Measurements from ENCODE around the gene SAMD4A.

SAMD4A gene

GRCh38 chr14:54776361-54777001 is 209.6 kb downstream of the SAMD4A start:
- DNase-seq (ENCODE audit: low read depth in 1 of 2, low spot score in 1 of 2): peak; percentile 18 to 88
- no peak overlapping the region for H3K27ac ChIP-seq (replicated peaks)
- H3K27me3 ChIP-seq (ENCODE audit: insufficient read depth, poor library complexity, severe bottlenecking): no peaks in the 10 kb centered on the region
- TF ChIP-seq SPI1 (IDR thresholded peaks at IDR 0.05; ENCODE audit: borderline replicate concordance, low read depth) (peak; percentile 59; the same call in 1 of the 2 replicates), CTCF (IDR thresholded peaks at IDR 0.05; ENCODE audit: insufficient read depth, low read length) (no peak)
- H3K4me3 ChIP-seq (replicated peaks; ENCODE audit: insufficient read depth, low read length): no peak overlapping the region

- Histone ChIP-seq H3K4me3 (replicated peaks; ENCODE audit: insufficient read depth, low read length) (no peak overlapping the region), H3K27me3 (ENCODE audit: insufficient read depth, poor library complexity, severe bottlenecking) (no peaks in the 10 kb centered on the region), H3K27ac (replicated peaks) (no peak overlapping the region)
- no peak for DNase-seq (ENCODE audit: low read depth in 1 of 2, low spot score in 1 of 2)
- TF ChIP-seq, protein P1, sequence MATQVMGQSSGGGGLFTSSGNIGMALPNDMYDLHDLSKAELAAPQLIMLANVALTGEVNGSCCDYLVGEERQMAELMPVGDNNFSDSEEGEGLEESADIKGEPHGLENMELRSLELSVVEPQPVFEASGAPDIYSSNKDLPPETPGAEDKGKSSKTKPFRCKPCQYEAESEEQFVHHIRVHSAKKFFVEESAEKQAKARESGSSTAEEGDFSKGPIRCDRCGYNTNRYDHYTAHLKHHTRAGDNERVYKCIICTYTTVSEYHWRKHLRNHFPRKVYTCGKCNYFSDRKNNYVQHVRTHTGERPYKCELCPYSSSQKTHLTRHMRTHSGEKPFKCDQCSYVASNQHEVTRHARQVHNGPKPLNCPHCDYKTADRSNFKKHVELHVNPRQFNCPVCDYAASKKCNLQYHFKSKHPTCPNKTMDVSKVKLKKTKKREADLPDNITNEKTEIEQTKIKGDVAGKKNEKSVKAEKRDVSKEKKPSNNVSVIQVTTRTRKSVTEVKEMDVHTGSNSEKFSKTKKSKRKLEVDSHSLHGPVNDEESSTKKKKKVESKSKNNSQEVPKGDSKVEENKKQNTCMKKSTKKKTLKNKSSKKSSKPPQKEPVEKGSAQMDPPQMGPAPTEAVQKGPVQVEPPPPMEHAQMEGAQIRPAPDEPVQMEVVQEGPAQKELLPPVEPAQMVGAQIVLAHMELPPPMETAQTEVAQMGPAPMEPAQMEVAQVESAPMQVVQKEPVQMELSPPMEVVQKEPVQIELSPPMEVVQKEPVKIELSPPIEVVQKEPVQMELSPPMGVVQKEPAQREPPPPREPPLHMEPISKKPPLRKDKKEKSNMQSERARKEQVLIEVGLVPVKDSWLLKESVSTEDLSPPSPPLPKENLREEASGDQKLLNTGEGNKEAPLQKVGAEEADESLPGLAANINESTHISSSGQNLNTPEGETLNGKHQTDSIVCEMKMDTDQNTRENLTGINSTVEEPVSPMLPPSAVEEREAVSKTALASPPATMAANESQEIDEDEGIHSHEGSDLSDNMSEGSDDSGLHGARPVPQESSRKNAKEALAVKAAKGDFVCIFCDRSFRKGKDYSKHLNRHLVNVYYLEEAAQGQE (IDR thresholded peaks at IDR 0.05; ENCODE audit: insufficient replicate concordance, low read depth): no peak
- TF ChIP-seq GABPA (IDR thresholded peaks at IDR 0.05; ENCODE audit: low read depth): no peak
- TF ChIP-seq CTCF (IDR thresholded peaks at IDR 0.05; ENCODE audit: insufficient read depth, low read length): no peak
- no peak for TF ChIP-seq POLR2AphosphoS5 (IDR thresholded peaks at IDR 0.05; ENCODE audit: low read depth)
- no peak for TF ChIP-seq SPI1 (IDR thresholded peaks at IDR 0.05; ENCODE audit: borderline replicate concordance, low read depth)
These were observed 210.5 kb downstream of the SAMD4A start for GRCh38 chr14:54777395-54777794.

- Histone ChIP-seq H3K4me3 (replicated peaks; ENCODE audit: insufficient read depth, low read length) (no peak overlapping the region), H3K27ac (replicated peaks) (no peak overlapping the region), H3K27me3 (ENCODE audit: insufficient read depth, poor library complexity, severe bottlenecking) (no peaks in the 10 kb centered on the region)
- peak; percentile 27; the same call in 1 of the 2 replicates for TF ChIP-seq SPI1 (IDR thresholded peaks at IDR 0.05; ENCODE audit: borderline replicate concordance, low read depth)
- TF ChIP-seq CTCF (IDR thresholded peaks at IDR 0.05; ENCODE audit: insufficient read depth, low read length): no peak
- no peak for DNase-seq (ENCODE audit: low read depth in 1 of 2, low spot score in 1 of 2)
These were observed 211.9 kb downstream of the SAMD4A start for GRCh38 chr14:54778618-54779345.

GRCh38 chr14:54781080-54781479 is 214.2 kb downstream of the SAMD4A start:
- Histone ChIP-seq H3K27me3 (ENCODE audit: insufficient read depth, poor library complexity, severe bottlenecking) (no peaks in the 10 kb centered on the region), H3K4me3 (replicated peaks; ENCODE audit: insufficient read depth, low read length) (no peak overlapping the region), H3K27ac (replicated peaks) (no peak overlapping the region)
- no peak for DNase-seq (ENCODE audit: low read depth in 1 of 2, low spot score in 1 of 2)
- TF ChIP-seq SPI1 (IDR thresholded peaks at IDR 0.05; ENCODE audit: borderline replicate concordance, low read depth) (no peak), POLR2AphosphoS5 (IDR thresholded peaks at IDR 0.05; ENCODE audit: low read depth) (no peak), GABPA (IDR thresholded peaks at IDR 0.05; ENCODE audit: low read depth) (no peak), CTCF (IDR thresholded peaks at IDR 0.05; ENCODE audit: insufficient read depth, low read length) (no peak)
- TF ChIP-seq, protein P1 (IDR thresholded peaks at IDR 0.05; ENCODE audit: insufficient replicate concordance, low read depth): no peak

Data from HL-60 (cell line).